Esophagus muscularis mucosa (tissue), 4 donors: Measurements from ENCODE around the gene MMP14. TPM values are rescaled to one million over a fixed set of nuclear protein-coding genes. Genes with fewer than 3 reads are reported as not detected.

Source experiments
- DNase-seq: peaks from one replicate; pipeline ENCODE4 v3.0.0-alpha.2; 2017; ENCODE audit errors: extremely low spot score
- H3K27ac ChIP-seq, 4 donors: fragments of 200-600 bp; sonication (generic); replicated peaks in 1 of 4; 1 replicate in 3 of 4; 2 replicates in 1 of 4; pipeline ENCODE4 v1.5.1; 2016 to 2019; ENCODE audit warnings: mild to moderate bottlenecking in 1 of 4
- H3K27me3 ChIP-seq, 4 donors: fragments of 200-600 bp; sonication (generic); one replicate each; pipeline versions ENCODE4 v1.5.1 to v1.6.0; 2016 to 2019
- H3K36me3 ChIP-seq, 4 donors: fragments of 200-600 bp; sonication (generic); one replicate each; pipeline ENCODE4 v1.5.1; 2016 to 2019
- H3K4me1 ChIP-seq, 4 donors: fragments of 200-600 bp; sonication (generic); one replicate each; pipeline ENCODE4 v1.5.1; 2016 to 2019
- H3K4me3 ChIP-seq, 4 donors: fragments of 200-600 bp; sonication (generic); 1 replicate in 2 of 4; 2 replicates in 2 of 4; pipeline ENCODE4 v1.5.1; 2016 to 2019; ENCODE audit warnings: mild to moderate bottlenecking in 4 of 4, moderate library complexity in 1 of 4
- H3K9me3 ChIP-seq, 4 donors: fragments of 200-600 bp; sonication (generic); 1 replicate in 3 of 4; 2 replicates in 1 of 4; pipeline ENCODE4 v1.5.1; 2016 to 2019
- CTCF ChIP-seq, 3 experiments: fragments of 200-600 bp in 2 of 3; fragments of 450-650 bp in 1 of 3; sonication (generic) in 2 of 3; IDR thresholded peaks; one replicate each; pipeline ENCODE4 v1.5.1; 2017 to 2019; ENCODE audit warnings: antibody characterized with exemption in 3 of 3, mild to moderate bottlenecking in 2 of 3, moderate library complexity in 1 of 3
- EP300 ChIP-seq: sonication (generic); formaldehyde crosslinking; IDR thresholded peaks from one replicate; pipeline ENCODE4 v1.6.1; 2017; ENCODE audit warnings: antibody characterized with exemption
- POLR2A ChIP-seq: fragments of 450-650 bp; IDR thresholded peaks from one replicate; pipeline ENCODE4 v1.6.1; 2017; ENCODE audit warnings: antibody characterized with exemption, moderate library complexity, mild to moderate bottlenecking, low read depth
- POLR2AphosphoS5 ChIP-seq, 2 donors: sonication (generic); formaldehyde crosslinking; IDR thresholded peaks; one replicate each; pipeline ENCODE4 v1.6.1; 2017; ENCODE audit warnings: antibody characterized with exemption in 2 of 2
- WGBS: methylation state at CpG from one replicate; pipeline ENCODE4 v1.1.5; 2018; 5-methylcytosine and 5-hydroxymethylcytosine counted together
- intact Hi-C: fragments of 100-400 bp; cut with DNase I; formaldehyde crosslinking; loops from one replicate; pipeline ENCODE4 v1.15.1; 2023
- total RNA-seq, 4 donors: library from RNA; depleted of rRNA; stranded (reverse); fragments of >200 nt; gene quantifications; one replicate each; pipeline versions ENCODE4 v1.1.0 to v1.2.1, GENCODE V29; 2016

MMP14 gene
- total RNA-seq, 4 donors from 2014 or later = 83.9 to 149 (median 123) TPM

GRCh38 chr14:22883173-22883976, 47.0 kb downstream of the MMP14 start, which contains the start of gene REM2:
Gene REM2, plus strand, starts transcription at chr14:22883222. Its CDS starts 66 bp downstream, at chr14:22883288.
- Histone ChIP-seq H3K9me3 (no peaks in the 10 kb centered on the region), H3K36me3 (peaks cover 2 to 16% (median 14%) of the 10 kb centered on the region in 4 donors), H3K4me3 (no peak within 1 kb of the TSS), H3K27me3 (peaks cover 0 to 5% (median 0%) of the 10 kb centered on the region in 4 donors), H3K27ac (no peak within 1 kb of the TSS), H3K4me1 (peaks cover 20 to 42% (median 34%) of the 10 kb centered on the region in 4 donors)
- WGBS = 45% methylated on average over 13 of the region's 15 CpGs
- intact Hi-C loops = no loop called here
- no peak for DNase-seq
- no peak for TF ChIP-seq POLR2A
- no peak for TF ChIP-seq CTCF (IDR thresholded peaks at IDR 0.05)
- peak in 1 of 2 donors; percentile 15 for TF ChIP-seq POLR2AphosphoS5 (IDR thresholded peaks at IDR 0.05)
- TF ChIP-seq EP300 = no peak

GRCh38 chr14:22884076-22884737, 47.8 kb downstream of the MMP14 start:
- Histone ChIP-seq H3K36me3 (peaks cover 0 to 7% (median 6%) of the 10 kb centered on the region in 4 donors), H3K4me3 (no peak overlapping the region), H3K27me3 (peaks cover 0 to 5% (median 0%) of the 10 kb centered on the region in 4 donors), H3K4me1 (peaks cover 20 to 42% (median 34%) of the 10 kb centered on the region in 4 donors), H3K9me3 (no peaks in the 10 kb centered on the region), H3K27ac (no peak overlapping the region)
- intact Hi-C loops = no loop called here
- TF ChIP-seq POLR2A (no peak), CTCF (IDR thresholded peaks at IDR 0.05) (no peak), POLR2AphosphoS5 (IDR thresholded peaks at IDR 0.05) (no peak), EP300 (no peak)
- 90% methylated on average over 7 of the region's 7 CpGs for WGBS
- DNase-seq = no peak

GRCh38 chr14:22884738-22885523, 48.5 kb downstream of the MMP14 start:
- Histone ChIP-seq H3K4me1 (peaks cover 20 to 42% (median 34%) of the 10 kb centered on the region in 4 donors), H3K9me3 (no peaks in the 10 kb centered on the region), H3K36me3 (peaks cover 0 to under 1% (median 0%) of the 10 kb centered on the region in 4 donors), H3K27ac (no peak overlapping the region), H3K27me3 (peaks cover 0 to 5% (median 0%) of the 10 kb centered on the region in 4 donors), H3K4me3 (no peak overlapping the region)
- TF ChIP-seq POLR2A (no peak), EP300 (no peak), CTCF (IDR thresholded peaks at IDR 0.05) (no peak), POLR2AphosphoS5 (IDR thresholded peaks at IDR 0.05) (no peak)
- WGBS = 96% methylated on average over 10 of the region's 11 CpGs
- intact Hi-C loops = no loop called here
- no peak for DNase-seq

GRCh38 chr14:22885975-22886374, 49.6 kb downstream of the MMP14 start:
- TF ChIP-seq POLR2AphosphoS5 (IDR thresholded peaks at IDR 0.05) = no peak
- TF ChIP-seq CTCF (IDR thresholded peaks at IDR 0.05) = no peak
- TF ChIP-seq POLR2A = no peak
- no peak for TF ChIP-seq EP300
- no peaks in the 10 kb centered on the region for H3K36me3 ChIP-seq
- H3K4me3 ChIP-seq = peak overlapping the region in 2 of 4 donors; percentile 57 to 74
- intact Hi-C loops = no loop called here
- peaks cover 0 to 5% (median 0%) of the 10 kb centered on the region in 4 donors for H3K27me3 ChIP-seq
- WGBS = 92% methylated on average over 21 of the region's 21 CpGs
- H3K27ac ChIP-seq = no peak overlapping the region
- peaks cover 20 to 42% (median 34%) of the 10 kb centered on the region in 4 donors for H3K4me1 ChIP-seq
- no peaks in the 10 kb centered on the region for H3K9me3 ChIP-seq
- DNase-seq = no peak
